Measurements from ENCODE around the gene RPS3.

Gene RPS3

GRCh38 chr11:75429902-75430713 lies 30.8 kb downstream of the RPS3 start:
- DNase-seq (ENCODE audit: low read depth) = peak; percentile 46
- no peak overlapping the region for H3K4me3 ChIP-seq (ENCODE audit: low read depth, low read length)
- TF ChIP-seq MYC (IDR thresholded peaks at IDR 0.05; ENCODE audit: low read depth, low read length) = no peak
- TF ChIP-seq, protein P1, sequence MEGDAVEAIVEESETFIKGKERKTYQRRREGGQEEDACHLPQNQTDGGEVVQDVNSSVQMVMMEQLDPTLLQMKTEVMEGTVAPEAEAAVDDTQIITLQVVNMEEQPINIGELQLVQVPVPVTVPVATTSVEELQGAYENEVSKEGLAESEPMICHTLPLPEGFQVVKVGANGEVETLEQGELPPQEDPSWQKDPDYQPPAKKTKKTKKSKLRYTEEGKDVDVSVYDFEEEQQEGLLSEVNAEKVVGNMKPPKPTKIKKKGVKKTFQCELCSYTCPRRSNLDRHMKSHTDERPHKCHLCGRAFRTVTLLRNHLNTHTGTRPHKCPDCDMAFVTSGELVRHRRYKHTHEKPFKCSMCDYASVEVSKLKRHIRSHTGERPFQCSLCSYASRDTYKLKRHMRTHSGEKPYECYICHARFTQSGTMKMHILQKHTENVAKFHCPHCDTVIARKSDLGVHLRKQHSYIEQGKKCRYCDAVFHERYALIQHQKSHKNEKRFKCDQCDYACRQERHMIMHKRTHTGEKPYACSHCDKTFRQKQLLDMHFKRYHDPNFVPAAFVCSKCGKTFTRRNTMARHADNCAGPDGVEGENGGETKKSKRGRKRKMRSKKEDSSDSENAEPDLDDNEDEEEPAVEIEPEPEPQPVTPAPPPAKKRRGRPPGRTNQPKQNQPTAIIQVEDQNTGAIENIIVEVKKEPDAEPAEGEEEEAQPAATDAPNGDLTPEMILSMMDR (IDR thresholded peaks at IDR 0.05; ENCODE audit: low read depth, low read length) = no peak
- TF ChIP-seq MAX (IDR thresholded peaks at IDR 0.05; ENCODE audit: low read depth, low read length) = no peak
- TF ChIP-seq POLR2A (IDR thresholded peaks at IDR 0.05; ENCODE audit: extremely low read depth, insufficient read length) = no peak

DNA sequence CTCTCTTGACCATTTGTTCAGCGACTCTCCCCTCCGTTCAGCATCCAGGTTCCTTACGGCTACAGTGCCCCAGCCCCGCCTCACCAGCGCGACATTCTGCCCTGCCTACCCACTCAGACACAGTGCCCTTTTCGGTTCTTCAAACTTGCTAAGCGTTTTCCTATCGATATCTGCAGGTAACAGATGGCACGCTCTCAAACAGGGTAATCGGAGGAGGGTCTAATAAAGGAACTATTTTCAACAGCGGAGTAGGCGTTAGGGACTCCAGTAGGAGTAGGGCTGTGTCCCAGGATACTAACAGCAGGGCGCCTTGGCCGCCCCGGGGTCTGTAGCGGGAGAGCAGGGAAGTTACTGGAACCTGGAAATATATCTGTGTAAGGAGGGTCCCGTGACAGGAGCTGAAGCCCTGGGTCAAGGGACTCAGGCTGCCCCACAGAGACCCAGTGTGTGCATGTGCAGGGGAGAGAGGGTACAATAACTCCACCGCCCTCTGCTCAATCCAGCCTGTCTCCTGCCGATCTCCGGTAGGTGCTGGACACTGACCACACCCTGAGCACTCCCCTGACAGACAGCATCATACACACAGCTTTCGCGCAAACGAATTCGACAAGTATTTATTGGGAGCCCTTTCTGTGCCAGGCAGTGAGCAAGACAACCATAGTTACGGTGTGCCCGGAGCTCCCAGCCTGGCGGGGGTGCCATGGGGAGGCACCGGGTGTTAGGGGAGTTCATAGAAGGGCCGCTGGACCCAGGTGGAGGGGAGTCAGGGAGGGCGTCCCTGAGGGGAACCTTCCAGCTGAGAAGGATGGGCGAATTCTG lies 31.6 kb downstream of the RPS3 start:
- no peak for TF ChIP-seq MAX (IDR thresholded peaks at IDR 0.05; ENCODE audit: low read depth, low read length)
- TF ChIP-seq MYC (IDR thresholded peaks at IDR 0.05; ENCODE audit: low read depth, low read length) = no peak
- no peak for DNase-seq (ENCODE audit: low read depth)

DNA sequence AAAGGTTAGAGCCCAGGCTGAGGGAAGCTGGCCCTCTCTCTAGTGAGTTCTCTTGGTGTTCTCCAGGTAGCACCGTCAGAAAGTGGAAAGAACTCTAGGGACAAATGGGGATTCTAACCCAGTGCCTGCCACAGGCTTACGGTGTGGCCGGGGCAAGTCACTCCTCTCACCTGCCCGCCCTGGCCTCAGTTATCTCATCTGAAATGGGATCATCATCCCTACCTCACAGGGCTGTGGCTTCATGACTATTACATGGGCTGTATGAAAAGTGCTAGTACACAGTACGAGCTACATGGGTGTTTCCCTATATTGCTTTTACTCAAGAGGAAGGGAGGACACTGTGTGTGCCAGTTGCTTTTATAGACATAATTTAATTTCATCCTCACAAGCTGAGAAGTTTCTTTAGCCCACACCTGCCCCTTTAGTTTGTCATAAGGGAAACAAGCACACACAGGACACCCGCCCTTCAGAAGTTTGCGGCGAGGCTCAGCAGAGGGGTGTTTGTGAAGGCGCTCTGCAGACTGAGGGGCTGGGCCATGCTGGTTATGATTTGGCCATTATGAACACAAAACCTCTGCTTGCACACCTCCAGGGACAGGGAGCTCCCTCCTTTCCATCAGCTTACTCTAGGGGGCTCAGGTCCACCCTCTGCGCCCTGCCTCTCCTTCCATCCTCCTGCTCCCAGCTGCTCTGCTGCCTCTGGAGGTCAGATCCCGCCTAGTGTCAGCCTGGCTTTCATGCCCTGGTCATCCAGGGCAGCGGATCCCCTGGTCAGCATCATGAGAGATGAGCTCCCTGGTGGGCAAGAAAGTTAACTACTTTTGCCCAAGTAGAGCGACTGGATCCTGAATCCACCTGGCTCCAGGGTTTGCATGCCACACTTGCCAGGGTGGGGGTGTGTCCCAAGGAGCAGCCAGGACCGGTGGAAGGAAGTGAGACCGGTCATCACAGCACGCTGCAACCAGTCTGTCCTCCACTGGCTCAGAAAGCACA lies 32.5 kb downstream of the RPS3 start:
- TF ChIP-seq POLR2A (IDR thresholded peaks at IDR 0.05; ENCODE audit: extremely low read depth, insufficient read length) (no peak), MAX (IDR thresholded peaks at IDR 0.05; ENCODE audit: low read depth, low read length) (no peak), MYC (IDR thresholded peaks at IDR 0.05; ENCODE audit: low read depth, low read length) (no peak)
- TF ChIP-seq, protein P1 (IDR thresholded peaks at IDR 0.05; ENCODE audit: low read depth, low read length) = no peak
- H3K4me3 ChIP-seq (ENCODE audit: low read depth, low read length) = no peak overlapping the region
- no peak for DNase-seq (ENCODE audit: low read depth)

More for the DNA sequence above, 31.6 kb downstream of the RPS3 start:
- no peak overlapping the region for H3K4me3 ChIP-seq (ENCODE audit: low read depth, low read length)

GRCh38 chr11:75432911-75433321 lies 33.6 kb downstream of the RPS3 start, which contains the start of gene KLHL35:
Gene KLHL35, minus strand, starts transcription at chr11:75433203. Its CDS starts 2,574 bp downstream, at chr11:75430629.
- no peak for DNase-seq (ENCODE audit: low read depth)
- TF ChIP-seq MAX (IDR thresholded peaks at IDR 0.05; ENCODE audit: low read depth, low read length) (no peak), MYC (IDR thresholded peaks at IDR 0.05; ENCODE audit: low read depth, low read length) (no peak), POLR2A (IDR thresholded peaks at IDR 0.05; ENCODE audit: extremely low read depth, insufficient read length) (no peak)
- TF ChIP-seq, protein P1 (IDR thresholded peaks at IDR 0.05; ENCODE audit: low read depth, low read length) = no peak
- no peak within 1 kb of the TSS for H3K4me3 ChIP-seq (ENCODE audit: low read depth, low read length)

- TF ChIP-seq, protein P1 (IDR thresholded peaks at IDR 0.05; ENCODE audit: low read depth, low read length) = no peak
- TF ChIP-seq MYC (IDR thresholded peaks at IDR 0.05; ENCODE audit: low read depth, low read length) (no peak), MAX (IDR thresholded peaks at IDR 0.05; ENCODE audit: low read depth, low read length) (no peak), POLR2A (IDR thresholded peaks at IDR 0.05; ENCODE audit: extremely low read depth, insufficient read length) (no peak)
Measured at GRCh38 chr11:75433443-75433842, 34.1 kb downstream of the RPS3 start.

More at GRCh38 chr11:75433443-75433842, 34.1 kb downstream of the RPS3 start:
- H3K4me3 ChIP-seq (ENCODE audit: low read depth, low read length) = no peak overlapping the region
- DNase-seq (ENCODE audit: low read depth) = no peak

Measured in NB4 (cell line).